CD4-positive, alpha-beta T cell (primary cell): Measurements from ENCODE around the gene AGFG2. TPM values are rescaled to one million over a fixed set of nuclear protein-coding genes. Genes with fewer than 3 reads are reported as not detected.
A peak's percentile ranks its signal among the peaks of the same experiment; 100 is the strongest.
"Not testable (repeated sequence)": the region's sequence is repeated elsewhere in the genome, so short reads cannot be mapped to it uniquely, and the experiment has no call there.

Experiments
- ATAC-seq: fragments of 200-7000 bp; cut with Tn5 transposase; one replicate; pipeline ENCODE4 v1.10.0; 2022; ENCODE audit warnings: mild to moderate bottlenecking; ENCODE audit not compliant: poor library complexity
- CTCF ChIA-PET: fragments of 350-600 bp; sonication (Branson Sonifier 250); formaldehyde crosslinking; loops from one replicate; lab custom pipeline; 2021; ENCODE audit warnings: antibody characterized with exemption, inconsistent platforms; lab: Charles Lee
- POLR2A ChIA-PET: fragments of 350-600 bp; sonication (Branson Sonifier 250); formaldehyde crosslinking; loops from one replicate; lab custom pipeline; 2021; ENCODE audit warnings: antibody characterized with exemption, inconsistent platforms; lab: Charles Lee
- DNase-seq, 14 experiments: peaks; one replicate each; pipeline ENCODE4 v3.0.0-alpha.2; 2013 to 2020; ENCODE audit warnings: mixed read lengths in 2 of 14
- H3K27ac ChIP-seq, 2 donors: one replicate each; pipeline versions ENCODE4 v1.5.1 to v1.7.0; 2013; ENCODE audit warnings: low read length in 2 of 2, low read depth in 1 of 2, mild to moderate bottlenecking in 1 of 2
- H3K27me3 ChIP-seq, 2 experiments: 1 replicate in 1 of 2; 2 replicates in 1 of 2; pipeline versions ENCODE4 v1.6.1 to v1.7.0; 2013; ENCODE audit warnings: low read length in 2 of 2, control low read depth in 1 of 2, mild to moderate bottlenecking in 1 of 2, moderate library complexity in 1 of 2; ENCODE audit not compliant: insufficient read depth in 2 of 2, control insufficient read depth in 1 of 2
- H3K36me3 ChIP-seq: one replicate; pipeline ENCODE4 v1.6.1; 2013; ENCODE audit warnings: low read length, control low read depth; ENCODE audit not compliant: insufficient read depth
- H3K4me1 ChIP-seq: one replicate; pipeline ENCODE4 v1.6.1; 2013; ENCODE audit warnings: low read length, control low read depth; ENCODE audit not compliant: insufficient read depth
- H3K4me3 ChIP-seq: one replicate; pipeline ENCODE4 v1.5.1; 2013; ENCODE audit warnings: mild to moderate bottlenecking, low read length, moderate library complexity
- H3K9me3 ChIP-seq, 2 experiments: 1 replicate in 1 of 2; 2 replicates in 1 of 2; pipeline versions ENCODE4 v1.6.1 to v1.7.0; 2013; ENCODE audit warnings: low read length in 2 of 2, mild to moderate bottlenecking in 2 of 2, control low read depth in 1 of 2, moderate library complexity in 1 of 2; ENCODE audit not compliant: control insufficient read depth in 1 of 2, insufficient read depth in 1 of 2
- H3K27ac Mint-ChIP-seq: one replicate; pipeline ENCODE4 v1.8.0; 2020; ENCODE audit warnings: mixed read lengths
- H3K27me3 Mint-ChIP-seq: one replicate; pipeline ENCODE4 v1.8.0; 2021; ENCODE audit warnings: mixed read lengths
- H3K36me3 Mint-ChIP-seq: one replicate; pipeline ENCODE4 v1.8.0; 2021; ENCODE audit warnings: low read depth, mixed read lengths
- H3K4me1 Mint-ChIP-seq: one replicate; pipeline ENCODE4 v1.8.0; 2021; ENCODE audit warnings: low read depth, mixed read lengths
- H3K4me3 Mint-ChIP-seq: one replicate; pipeline ENCODE4 v1.8.0; 2020; ENCODE audit warnings: mild to moderate bottlenecking, mixed read lengths
- H3K9me3 Mint-ChIP-seq: one replicate; pipeline ENCODE4 v1.8.0; 2020; ENCODE audit warnings: mixed read lengths
- CTCF ChIP-seq: fragments of 200-600 bp; IDR thresholded peaks from one replicate; pipeline ENCODE4 v1.8.0; 2022; ENCODE audit warnings: antibody characterized with exemption, mild to moderate bottlenecking
- intact Hi-C, 2 experiments: fragments of 100-400 bp; cut with DNase I in 1 of 2; cut with micrococcal nuclease in 1 of 2; formaldehyde crosslinking; loops; one replicate each; pipeline versions ENCODE4 v1.15.1 to v1.9.0; 2023 to 2025; cut with DNase I, micrococcal nuclease
- total RNA-seq, 174 experiments: library from RNA in 2 of 174; stranded (reverse) in 2 of 174; gene quantifications; one replicate each; pipeline ENCODE4 v1.2.3 and lab custom pipeline; 2021 to 2026

AGFG2 gene
- total RNA-seq, 2 experiments from 2014 or later = 6.6 to 9.9 TPM

- Mint-ChIP-seq H3K4me3 (peak overlapping the region; percentile 47), H3K4me1 (peaks cover 84% of the 10 kb centered on the region), H3K9me3 (no peaks in the 10 kb centered on the region), H3K27me3 (no peaks in the 10 kb centered on the region), H3K36me3 (peaks cover 27% of the 10 kb centered on the region), H3K27ac (peak overlapping the region; percentile 73)
- no peak for ATAC-seq
- H3K27me3 ChIP-seq = no peaks in the 10 kb centered on the region
- no peak for DNase-seq
- H3K9me3 ChIP-seq = no peaks in the 10 kb centered on the region
- peak overlapping the region; percentile 29 for H3K4me3 ChIP-seq
- H3K27ac ChIP-seq = peak overlapping the region; percentile 63 to 84
- peaks cover 22% of the 10 kb centered on the region for H3K36me3 ChIP-seq
- TF ChIP-seq CTCF = no peak
- H3K4me1 ChIP-seq = peaks cover 88% of the 10 kb centered on the region
- ChIA-PET CTCF (interaction anchor here (1.0 to 3.9 kb wide), 3 partner anchors 12 to 22 kb away, joined by 3 to 47 read pairs (median 4); no protein-coding TSS in a partner anchor), POLR2A (interaction anchor here (0.7 to 4.3 kb wide), 10 partner anchors 8 to 159 kb away, joined by 3 to 32 read pairs (median 6); partner anchors contain the start of genes AGFG2, FBXO24, LRCH4 and MEPCE)
- intact Hi-C loops = no loop called here
Measured at GRCh38 chr7:100546926-100547800, 8.2 kb downstream of the AGFG2 start.

- Mint-ChIP-seq H3K36me3 (peaks cover 33% of the 10 kb centered on the region), H3K4me1 (peaks cover 82% of the 10 kb centered on the region), H3K9me3 (no peaks in the 10 kb centered on the region), H3K4me3 (peak overlapping the region; percentile 47), H3K27ac (peak overlapping the region; percentile 73), H3K27me3 (no peaks in the 10 kb centered on the region)
- CTCF ChIA-PET = interaction anchor here (1.3 to 3.9 kb wide), 2 partner anchors 11 to 17 kb away, joined by 4 to 47 read pairs; no protein-coding TSS in a partner anchor
- no peaks in the 10 kb centered on the region for H3K27me3 ChIP-seq
- H3K4me1 ChIP-seq = peaks cover 81% of the 10 kb centered on the region
- no peaks in the 10 kb centered on the region for H3K9me3 ChIP-seq
- no peak for TF ChIP-seq CTCF
- no peak overlapping the region for H3K4me3 ChIP-seq
- DNase-seq = no peak
- POLR2A ChIA-PET = interaction anchor here (1.1 to 4.3 kb wide), 6 partner anchors 9 to 118 kb away, joined by 3 to 32 read pairs (median 6); partner anchors contain the start of genes AGFG2, FBXO24, LRCH4 and MEPCE
- no peak for ATAC-seq
- peaks cover 29% of the 10 kb centered on the region for H3K36me3 ChIP-seq
- H3K27ac ChIP-seq = peak overlapping the region; percentile 63 to 84
- intact Hi-C loops = no loop called here
Measured at GRCh38 chr7:100547872-100548271, 8.9 kb downstream of the AGFG2 start.

GRCh38 chr7:100548446-100548845 lies 9.4 kb downstream of the AGFG2 start:
- Mint-ChIP-seq H3K27ac (peak overlapping the region; percentile 73), H3K4me3 (peak overlapping the region; percentile 73), H3K36me3 (peaks cover 37% of the 10 kb centered on the region), H3K4me1 (peaks cover 76% of the 10 kb centered on the region)
- H3K36me3 ChIP-seq = peaks cover 35% of the 10 kb centered on the region
- H3K9me3 ChIP-seq, H3K27me3 Mint-ChIP-seq, intact Hi-C loops, ATAC-seq, H3K4me3 ChIP-seq, DNase-seq, H3K27me3 ChIP-seq, H3K9me3 Mint-ChIP-seq: not testable (repeated sequence)
- H3K27ac ChIP-seq = peak overlapping the region; percentile 23
- peaks cover 75% of the 10 kb centered on the region for H3K4me1 ChIP-seq
- POLR2A ChIA-PET = interaction anchor here (0.9 to 4.3 kb wide), 7 partner anchors 9 to 119 kb away, joined by 3 to 32 read pairs (median 3); partner anchors contain the start of genes AGFG2, MEPCE and MOSPD3
- CTCF ChIA-PET = interaction anchor here (1.3 kb wide), 1 partner anchor 16 kb away, joined by 4 read pairs; no protein-coding TSS in a partner anchor
